ENCODE results near the gene KLHL25.

DNA sequence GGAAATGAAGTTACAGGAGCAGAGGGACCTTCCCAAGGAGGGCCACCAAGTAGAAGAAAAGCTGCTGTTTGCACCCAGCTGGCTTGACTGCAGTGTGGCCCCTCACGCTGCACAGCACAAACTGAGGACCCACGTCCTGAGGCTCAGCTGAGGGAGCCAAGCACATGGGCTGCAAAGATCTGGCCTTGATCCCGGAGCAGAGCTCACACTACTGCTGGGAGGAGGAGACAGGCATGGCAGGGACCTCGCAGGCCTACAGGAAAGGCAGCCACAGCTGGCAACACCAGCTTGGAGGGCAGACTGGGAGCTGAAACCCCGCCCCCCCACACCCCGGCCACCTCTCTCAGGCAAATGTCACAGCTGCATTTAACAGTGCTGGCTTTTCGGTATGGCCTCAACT is 39.7 kb downstream of the KLHL25 start:
- TF ChIP-seq ZNF274 (IDR thresholded peaks at IDR 0.05; ENCODE audit: low read depth, low read length) (no peak), SUZ12 (IDR thresholded peaks at IDR 0.05; ENCODE audit: extremely low read depth, insufficient read depth, insufficient read length) (no peak)
